GM12864 (cell line): ENCODE results near the gene HS6ST3.

ENCODE experiments used
- DNase-seq: peaks from one replicate; pipeline ENCODE4 v3.0.0-alpha.2; 2011; ENCODE audit warnings: low read depth
- H3K4me3 ChIP-seq: 2 replicates; pipeline ENCODE4 v1.5.1; 2011; ENCODE audit warnings: mild to moderate bottlenecking, low read depth, low read length, control low read depth
- CTCF ChIP-seq: IDR thresholded peaks from 2 replicates; pipeline ENCODE4 v1.5.1; 2011; ENCODE audit warnings: low read depth, mild to moderate bottlenecking, moderate library complexity, low read length, control low read depth, inconsistent platforms; ENCODE audit errors: missing control alignments

HS6ST3 gene

GRCh38 chr13:96671073-96671472, 581.2 kb downstream of the HS6ST3 start:
- DNase-seq, result no peak
- no peak for TF ChIP-seq CTCF

GRCh38 chr13:96672016-96672415, 582.1 kb downstream of the HS6ST3 start:
- H3K4me3 ChIP-seq, result no peak overlapping the region
- TF ChIP-seq CTCF, result no peak
- no peak for DNase-seq

More at GRCh38 chr13:96671073-96671472, 581.2 kb downstream of the HS6ST3 start:
- H3K4me3 ChIP-seq, result no peak overlapping the region

- TF ChIP-seq CTCF, result no peak
- no peak overlapping the region for H3K4me3 ChIP-seq
- DNase-seq, result no peak
These were observed 583.9 kb downstream of the HS6ST3 start for GRCh38 chr13:96673825-96674224.

- no peak overlapping the region for H3K4me3 ChIP-seq
- TF ChIP-seq CTCF, result no peak
- DNase-seq, result no peak
These were observed 587.1 kb downstream of the HS6ST3 start for GRCh38 chr13:96677029-96677428.

DNA sequence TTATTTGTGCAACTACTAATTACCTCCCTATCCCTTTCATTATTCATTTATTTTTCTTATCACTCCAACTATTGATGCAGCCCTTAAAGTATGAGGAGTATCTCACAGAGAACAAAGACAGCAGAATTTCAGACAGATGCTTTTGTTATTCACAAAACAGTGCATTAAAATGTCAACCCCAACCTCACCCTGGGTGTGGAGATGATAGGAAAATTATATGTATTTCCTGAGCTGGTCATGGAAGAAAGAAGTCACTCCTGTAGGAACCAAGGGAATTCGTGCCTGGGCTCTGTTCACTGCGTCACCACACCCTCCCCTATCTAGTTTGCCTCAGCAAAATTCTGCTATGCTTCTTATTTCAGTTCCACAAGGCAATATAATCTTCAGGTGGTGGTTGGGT, 588.9 kb downstream of the HS6ST3 start:
- DNase-seq, result no peak
- TF ChIP-seq CTCF, result no peak
- H3K4me3 ChIP-seq, result no peak overlapping the region

DNA sequence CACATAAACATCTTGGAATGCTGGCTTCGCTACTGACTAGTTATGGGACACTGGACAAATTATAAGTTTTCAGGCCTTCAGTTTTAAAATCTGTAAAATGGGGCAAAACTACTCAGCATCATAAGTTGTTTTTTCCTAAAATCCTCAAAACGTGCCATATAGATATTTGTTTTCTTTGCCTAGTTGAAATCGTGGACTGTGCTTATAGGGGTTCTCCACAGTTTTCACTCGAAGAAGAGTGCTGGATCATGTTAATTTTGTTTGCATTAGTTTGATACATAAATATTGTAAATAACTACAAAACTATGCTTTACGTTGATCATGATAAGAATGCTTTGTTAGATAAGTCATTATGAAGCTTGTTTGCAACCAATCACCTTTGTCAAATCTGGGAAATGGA, 591.0 kb downstream of the HS6ST3 start:
- TF ChIP-seq CTCF, result no peak

GRCh38 chr13:96681766-96682165, 591.9 kb downstream of the HS6ST3 start:
- DNase-seq, result no peak
- H3K4me3 ChIP-seq, result no peak overlapping the region
- TF ChIP-seq CTCF, result no peak

More for the DNA sequence above, 591.0 kb downstream of the HS6ST3 start:
- DNase-seq, result no peak
- no peak overlapping the region for H3K4me3 ChIP-seq
